ENCODE data around the gene ATXN7L1. TPM values are rescaled to one million over a fixed set of nuclear protein-coding genes. Genes with fewer than 3 reads are reported as not detected.
A peak's percentile ranks its signal among the peaks of the same experiment; 100 is the strongest.

Gene ATXN7L1
- 10 to 100 TPM in 1 of 4 donors, 1 to 10 TPM in 3; 8.1 to 13.5 (median 9.1) TPM for total RNA-seq

- TF ChIP-seq CTCF (IDR thresholded peaks at IDR 0.05) (no peak), POLR2A (IDR thresholded peaks at IDR 0.05) (no peak)
- intact Hi-C loops (cut with DNase I; ENCODE audit: low total_unique reads): loop anchor here (10.0 kb wide), 1 partner anchor 202 kb away; no protein-coding TSS in a partner anchor
- WGBS, 2 donors: 0 to 1% methylated on average over 29 to 69 of the region's 77 CpGs
Measured at GRCh38 chr7:105876091-105876963, at the start of gene ATXN7L1. ATXN7L1 (minus strand) TSS chr7:105876599; CDS start chr7:105876558, 41 bp downstream.

GRCh38 chr7:105926131-105926530 lies 49.7 kb upstream of the ATXN7L1 start:
- no peak for DNase-seq (ENCODE audit: low spot score in 2 of 2)
- TF ChIP-seq POLR2A (IDR thresholded peaks at IDR 0.05) (no peak), CTCF (IDR thresholded peaks at IDR 0.05) (no peak)
- no peak overlapping the region for H3K4me3 ChIP-seq (ENCODE audit: low read depth, poor library complexity, severe bottlenecking)
- 51 to 60% methylated on average over 3 of the region's 3 CpGs for WGBS, 2 donors
- intact Hi-C loops (cut with DNase I; ENCODE audit: low total_unique reads): no loop called here

More at GRCh38 chr7:105876091-105876963, at the start of gene ATXN7L1:
- DNase-seq (ENCODE audit: low spot score in 2 of 2): peak; percentile 95 to 98
- peak within 1 kb of the TSS; percentile 73 for H3K4me3 ChIP-seq (ENCODE audit: low read depth, poor library complexity, severe bottlenecking)

GRCh38 chr7:105924945-105925344 lies 48.5 kb upstream of the ATXN7L1 start:
- TF ChIP-seq CTCF (IDR thresholded peaks at IDR 0.05): no peak
- TF ChIP-seq POLR2A (IDR thresholded peaks at IDR 0.05): no peak
- no peak for DNase-seq (ENCODE audit: low spot score in 2 of 2)
- 88 to 91% methylated on average over 1 of the region's 1 CpG for WGBS, 2 donors

GRCh38 chr7:105920766-105921165 lies 44.4 kb upstream of the ATXN7L1 start:
- H3K4me3 ChIP-seq (ENCODE audit: low read depth, poor library complexity, severe bottlenecking): no peak overlapping the region
- intact Hi-C loops (cut with DNase I; ENCODE audit: low total_unique reads): no loop called here
- WGBS, 2 donors: 90 to 93% methylated on average over 4 of the region's 4 CpGs
- DNase-seq (ENCODE audit: low spot score in 2 of 2): no peak
- TF ChIP-seq CTCF (IDR thresholded peaks at IDR 0.05) (no peak), POLR2A (IDR thresholded peaks at IDR 0.05) (no peak)

More at GRCh38 chr7:105924945-105925344, 48.5 kb upstream of the ATXN7L1 start:
- intact Hi-C loops (cut with DNase I; ENCODE audit: low total_unique reads): no loop called here
- no peak overlapping the region for H3K4me3 ChIP-seq (ENCODE audit: low read depth, poor library complexity, severe bottlenecking)

GRCh38 chr7:105917659-105918058 lies 41.3 kb upstream of the ATXN7L1 start:
- TF ChIP-seq POLR2A (IDR thresholded peaks at IDR 0.05) (no peak), CTCF (IDR thresholded peaks at IDR 0.05) (no peak)
- no peak overlapping the region for H3K4me3 ChIP-seq (ENCODE audit: low read depth, poor library complexity, severe bottlenecking)
- WGBS, 2 donors: 95 to 96% methylated on average over 2 of the region's 2 CpGs
- intact Hi-C loops (cut with DNase I; ENCODE audit: low total_unique reads): no loop called here
- no peak for DNase-seq (ENCODE audit: low spot score in 2 of 2)
